PC-3 (cell line): ENCODE data around the gene RAG2. TPM values are rescaled to one million over a fixed set of nuclear protein-coding genes. Genes with fewer than 3 reads are reported as not detected.

Source experiments
- ATAC-seq: fragments of 200-7000 bp; cut with Tn5 transposase; 2 replicates; pipeline ENCODE4 v1.9.1; 2020; ENCODE audit warnings: mild to moderate bottlenecking, moderate library complexity
- BruUV-seq: library from RNA; stranded (reverse); fragments of 400-500 nt; replicated peaks from 2 replicates; lab custom pipeline; 2021; lab: Mats Ljungman, UMichigan
- CTCF ChIA-PET: fragments of 300-600 bp; sonication (Branson Sonifier 250); formaldehyde crosslinking; loops from one replicate; lab custom pipeline; 2022; ENCODE audit warnings: antibody characterized with exemption; lab: Charles Lee
- POLR2A ChIA-PET: fragments of 300-600 bp; sonication (Branson Sonifier 250); formaldehyde crosslinking; loops from one replicate; lab custom pipeline; 2022; ENCODE audit warnings: antibody characterized with exemption; ENCODE audit not compliant: unreplicated experiment; lab: Charles Lee
- DNase-seq: peaks from one replicate; pipeline ENCODE4 v3.0.0-alpha.2; 2015
- H2AFZ ChIP-seq: fragments of 300-600 bp; sonication (generic); 2 replicates; pipeline ENCODE4 v1.6.0; 2016; ENCODE audit warnings: antibody characterized with exemption, low read length
- H3F3A ChIP-seq: fragments of 300-600 bp; sonication (generic); one replicate; pipeline ENCODE4 v1.6.0; 2017; ENCODE audit warnings: antibody characterized with exemption, low read length, control low read depth, mild to moderate bottlenecking; ENCODE audit not compliant: unreplicated experiment
- H3K27ac ChIP-seq: fragments of 300-600 bp; sonication (generic); 2 replicates; pipeline ENCODE4 v1.5.1; 2016; ENCODE audit warnings: mild to moderate bottlenecking, low read length
- H3K27me3 ChIP-seq: fragments of 300-600 bp; sonication (generic); 2 replicates; pipeline ENCODE4 v1.6.1; 2016; ENCODE audit warnings: low read length, mixed read lengths
- H3K36me3 ChIP-seq: fragments of 300-600 bp; sonication (generic); 2 replicates; pipeline ENCODE4 v1.6.1; 2016; ENCODE audit warnings: low read depth, mixed run types, low read length, mixed read lengths
- H3K4me1 ChIP-seq: fragments of 300-600 bp; sonication (generic); 2 replicates; pipeline ENCODE4 v1.5.1; 2016; ENCODE audit warnings: low read length; ENCODE audit not compliant: insufficient read depth
- H3K4me2 ChIP-seq: fragments of 300-600 bp; sonication (generic); 2 replicates; pipeline ENCODE4 v1.6.0; 2016; ENCODE audit warnings: low read length
- H3K4me3 ChIP-seq: fragments of 300-600 bp; sonication (generic); 2 replicates; pipeline ENCODE4 v1.5.1; 2016; ENCODE audit warnings: mild to moderate bottlenecking, low read length, mixed read lengths
- H3K79me2 ChIP-seq: fragments of 300-600 bp; sonication (generic); 2 replicates; pipeline ENCODE4 v1.6.1; 2017; ENCODE audit warnings: low read length, mixed read lengths
- H3K9ac ChIP-seq: fragments of 300-600 bp; sonication (generic); 2 replicates; pipeline ENCODE4 v1.6.0; 2016; ENCODE audit warnings: mild to moderate bottlenecking, low read length
- H3K9me2 ChIP-seq: fragments of 300-600 bp; sonication (generic); replicated peaks from 2 replicates; pipeline ENCODE4 v1.6.1; 2016; ENCODE audit warnings: mixed run types, low read length, mixed read lengths
- H3K9me3 ChIP-seq: fragments of 300-600 bp; sonication (generic); 2 replicates; pipeline ENCODE4 v1.6.1; 2016; ENCODE audit warnings: low read length, mixed read lengths
- H4K20me1 ChIP-seq: fragments of 300-600 bp; sonication (generic); 2 replicates; pipeline ENCODE4 v1.6.1; 2016; ENCODE audit warnings: low read length, mixed read lengths
- CTCF ChIP-seq: fragments of 300-600 bp; sonication (generic); conservative IDR thresholded peaks from 2 replicates; pipeline ENCODE4 v1.5.1; 2017; ENCODE audit warnings: antibody characterized with exemption, low read depth, mild to moderate bottlenecking, low read length
- EZH2 ChIP-seq: fragments of 300-600 bp; sonication (generic); IDR thresholded peaks from one replicate; pipeline ENCODE4 v1.6.1; 2017; ENCODE audit warnings: antibody characterized with exemption, mild to moderate bottlenecking, low read length; ENCODE audit not compliant: unreplicated experiment
- EZH2phosphoT487 ChIP-seq: fragments of 300-600 bp; sonication (generic); IDR thresholded peaks from 2 replicates; pipeline ENCODE4 v1.6.1; 2018; ENCODE audit warnings: mild to moderate bottlenecking, antibody characterized with exemption, low read length, borderline replicate concordance
- intact Hi-C: fragments of 100-400 bp; cut with micrococcal nuclease; formaldehyde crosslinking; loops from 2 replicates; pipeline ENCODE4 v1.9.0; 2023
- total RNA-seq: library from RNA; depleted of rRNA; stranded (reverse); fragments of >200 nt; gene quantifications from 2 replicates; pipeline ENCODE4 v1.2.3, GENCODE V29; 2014

The RAG2 gene
- total RNA-seq, 1 experiment from 2014 or later = not detected

- intact Hi-C loops = no loop called here
- no peak for DNase-seq
Observed at GRCh38 chr11:36631774-36632173, 33.7 kb upstream of the RAG2 start.

GRCh38 chr11:36628765-36629244 lies 30.8 kb upstream of the RAG2 start:
- TF ChIP-seq EZH2phosphoT487 (no peak), EZH2 (no peak), CTCF (no peak)
- Histone ChIP-seq H3K9me3 (no peaks in the 10 kb centered on the region), H3K79me2 (no peaks in the 10 kb centered on the region), H3K4me3 (no peak overlapping the region), H3F3A (no peaks in the 10 kb centered on the region), H3K36me3 (no peaks in the 10 kb centered on the region), H3K4me2 (no peak overlapping the region), H4K20me1 (no peaks in the 10 kb centered on the region), H3K9me2 (no peaks in the 10 kb centered on the region), H3K4me1 (no peaks in the 10 kb centered on the region), H3K9ac (no peak overlapping the region), H3K27me3 (no peaks in the 10 kb centered on the region), H3K27ac (no peak overlapping the region), H2AFZ (no peak overlapping the region)
- intact Hi-C loops = no loop called here
- ATAC-seq = no peak
- CTCF ChIA-PET = no interaction called here
- POLR2A ChIA-PET = no interaction called here
- no peak for DNase-seq
- no TSS peak for BruUV-seq

More at GRCh38 chr11:36631774-36632173, 33.7 kb upstream of the RAG2 start:
- Histone ChIP-seq H3K36me3 (no peaks in the 10 kb centered on the region), H3K27ac (no peak overlapping the region), H3K4me1 (no peaks in the 10 kb centered on the region), H3K4me2 (no peak overlapping the region), H3K79me2 (no peaks in the 10 kb centered on the region), H4K20me1 (no peaks in the 10 kb centered on the region), H3K9ac (no peak overlapping the region), H2AFZ (no peak overlapping the region), H3K4me3 (no peak overlapping the region), H3K9me2 (no peaks in the 10 kb centered on the region), H3F3A (no peaks in the 10 kb centered on the region), H3K9me3 (no peaks in the 10 kb centered on the region), H3K27me3 (no peaks in the 10 kb centered on the region)
- no peak for TF ChIP-seq EZH2
- no peak for TF ChIP-seq CTCF
- TF ChIP-seq EZH2phosphoT487 = no peak
- CTCF ChIA-PET = no interaction called here
- ATAC-seq = no peak
- BruUV-seq = no TSS peak
- POLR2A ChIA-PET = no interaction called here

GRCh38 chr11:36628141-36628540 lies 30.1 kb upstream of the RAG2 start:
- no peak overlapping the region for H3K4me2 ChIP-seq
- POLR2A ChIA-PET = no interaction called here
- H3F3A ChIP-seq = no peaks in the 10 kb centered on the region
- BruUV-seq = no TSS peak
- no peak overlapping the region for H2AFZ ChIP-seq
- no peaks in the 10 kb centered on the region for H3K4me1 ChIP-seq
- no peak overlapping the region for H3K4me3 ChIP-seq
- no peaks in the 10 kb centered on the region for H3K27me3 ChIP-seq
- no peaks in the 10 kb centered on the region for H4K20me1 ChIP-seq
- no peak for TF ChIP-seq EZH2phosphoT487
- TF ChIP-seq CTCF = no peak
- CTCF ChIA-PET = no interaction called here
- H3K9me2 ChIP-seq = no peaks in the 10 kb centered on the region
- H3K27ac ChIP-seq = no peak overlapping the region
- ATAC-seq = no peak
- no peak overlapping the region for H3K9ac ChIP-seq
- intact Hi-C loops = no loop called here
- no peaks in the 10 kb centered on the region for H3K9me3 ChIP-seq
- no peaks in the 10 kb centered on the region for H3K79me2 ChIP-seq
- no peaks in the 10 kb centered on the region for H3K36me3 ChIP-seq
- no peak for DNase-seq
